Loucy (cell line): ENCODE results near the gene DIPK1A.

Experiments used
- H2AFZ ChIP-seq: fragments of 200-600 bp; sonication (generic); 2 replicates; pipeline ENCODE4 v1.6.0; 2016; ENCODE audit warnings: antibody characterized with exemption, mild to moderate bottlenecking, low read length, moderate library complexity
- H3F3A ChIP-seq: fragments of 200-600 bp; 2 replicates; pipeline ENCODE4 v1.6.0; 2016; ENCODE audit warnings: antibody characterized with exemption, low read depth, mild to moderate bottlenecking
- H3K27me3 ChIP-seq: fragments of 200-600 bp; sonication (generic); 2 replicates; pipeline ENCODE4 v1.6.1; 2014; ENCODE audit warnings: low read length, mild to moderate bottlenecking; ENCODE audit not compliant: insufficient read depth, poor library complexity, severe bottlenecking
- H3K36me3 ChIP-seq: fragments of 200-600 bp; sonication (generic); 2 replicates; pipeline ENCODE4 v1.6.1; 2016; ENCODE audit warnings: low read length; ENCODE audit not compliant: insufficient read depth
- H3K4me1 ChIP-seq: fragments of 200-600 bp; sonication (generic); 2 replicates; pipeline ENCODE4 v1.5.1; 2014; ENCODE audit warnings: low read length, mild to moderate bottlenecking; ENCODE audit not compliant: insufficient read depth, poor library complexity, severe bottlenecking
- H3K4me2 ChIP-seq: fragments of 200-600 bp; sonication (generic); 2 replicates; pipeline ENCODE4 v1.6.0; 2014; ENCODE audit warnings: antibody characterized with exemption, low read length, low read depth, mild to moderate bottlenecking; ENCODE audit not compliant: poor library complexity, severe bottlenecking
- H3K4me3 ChIP-seq: fragments of 200-600 bp; sonication (generic); 2 replicates; pipeline ENCODE4 v1.5.1; 2014; ENCODE audit warnings: low read length, mild to moderate bottlenecking, mixed read lengths; ENCODE audit not compliant: poor library complexity, severe bottlenecking
- H3K79me2 ChIP-seq: fragments of 200-600 bp; sonication (generic); 2 replicates; pipeline ENCODE4 v1.6.1; 2014; ENCODE audit warnings: low read length; ENCODE audit not compliant: insufficient read depth
- H3K9ac ChIP-seq: fragments of 200-600 bp; sonication (generic); 2 replicates; pipeline ENCODE4 v1.6.0; 2014; ENCODE audit warnings: mild to moderate bottlenecking, low read depth, low read length, moderate library complexity; ENCODE audit not compliant: poor library complexity, severe bottlenecking
- H3K9me2 ChIP-seq: fragments of 200-600 bp; sonication (generic); replicated peaks from 2 replicates; pipeline ENCODE4 v1.6.1; 2016; ENCODE audit warnings: low read depth, low read length, mixed read lengths
- H3K9me3 ChIP-seq: fragments of 200-600 bp; sonication (generic); 2 replicates; pipeline ENCODE4 v1.6.1; 2014; ENCODE audit warnings: mild to moderate bottlenecking, antibody characterized with exemption, low read length, low read depth; ENCODE audit not compliant: insufficient read depth
- H4K20me1 ChIP-seq: fragments of 200-600 bp; sonication (generic); 2 replicates; pipeline ENCODE4 v1.6.0; 2014; ENCODE audit warnings: antibody characterized with exemption, low read length, mild to moderate bottlenecking; ENCODE audit not compliant: insufficient read depth, poor library complexity, severe bottlenecking
- EZH2phosphoT487 ChIP-seq: fragments of 200-600 bp; IDR thresholded peaks from 2 replicates; pipeline ENCODE4 v1.6.1; 2018; ENCODE audit warnings: antibody characterized with exemption, mild to moderate bottlenecking, moderate library complexity, borderline replicate concordance
- TF ChIP-seq, protein P1 (sequence below): fragments of 200-600 bp; sonication (generic); conservative IDR thresholded peaks from 2 replicates; pipeline ENCODE4 v1.5.1; 2014; ENCODE audit warnings: mild to moderate bottlenecking, antibody characterized with exemption, low read length

Gene DIPK1A

DNA sequence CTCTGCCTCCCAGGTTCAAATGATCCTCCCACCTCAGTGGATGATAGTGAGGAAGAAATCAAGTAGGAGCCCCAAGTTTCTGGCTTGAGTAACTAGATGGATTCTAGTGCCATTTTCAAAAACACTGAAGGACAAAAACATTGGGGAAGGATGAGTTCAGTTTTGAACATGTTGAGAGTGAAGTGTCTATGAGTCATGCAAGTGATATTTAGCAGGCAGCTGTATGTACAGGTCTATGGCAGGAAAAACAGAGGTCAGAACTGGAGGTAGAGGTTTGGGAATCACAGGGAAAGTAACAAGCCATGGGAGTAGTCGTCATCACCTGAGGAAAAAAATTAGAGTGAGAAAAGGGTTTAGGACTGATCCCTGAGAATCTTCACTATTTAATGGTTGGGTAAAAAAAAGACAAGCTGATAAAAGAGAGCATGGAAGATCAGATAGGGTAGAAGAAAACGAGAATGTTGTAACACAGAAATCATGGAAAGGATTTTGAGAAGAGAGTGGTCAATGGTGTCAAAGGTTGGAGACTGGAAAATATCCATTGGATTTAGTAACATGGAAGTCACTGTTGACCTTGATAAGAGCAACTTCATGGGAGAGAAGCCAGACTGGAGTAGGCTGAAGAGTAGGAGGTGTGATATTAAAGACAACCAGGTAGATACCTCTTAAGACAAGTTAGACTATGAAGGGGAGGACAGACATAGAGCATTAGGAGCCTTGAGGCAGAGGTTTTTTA is 53.1 kb downstream of the DIPK1A start:
- H3K4me3 ChIP-seq = no peak overlapping the region
- no peaks in the 10 kb centered on the region for H3K36me3 ChIP-seq
- H3K9me3 ChIP-seq = peaks cover 6% of the 10 kb centered on the region; the same call in 1 of the 2 replicates
- no peak overlapping the region for H3K4me2 ChIP-seq
- H3K4me1 ChIP-seq = no peaks in the 10 kb centered on the region
- H3K27me3 ChIP-seq = no peaks in the 10 kb centered on the region
- H3K9ac ChIP-seq = no peak overlapping the region
- no peaks in the 10 kb centered on the region for H3F3A ChIP-seq
- H3K79me2 ChIP-seq = no peaks in the 10 kb centered on the region
- TF ChIP-seq, protein P1, sequence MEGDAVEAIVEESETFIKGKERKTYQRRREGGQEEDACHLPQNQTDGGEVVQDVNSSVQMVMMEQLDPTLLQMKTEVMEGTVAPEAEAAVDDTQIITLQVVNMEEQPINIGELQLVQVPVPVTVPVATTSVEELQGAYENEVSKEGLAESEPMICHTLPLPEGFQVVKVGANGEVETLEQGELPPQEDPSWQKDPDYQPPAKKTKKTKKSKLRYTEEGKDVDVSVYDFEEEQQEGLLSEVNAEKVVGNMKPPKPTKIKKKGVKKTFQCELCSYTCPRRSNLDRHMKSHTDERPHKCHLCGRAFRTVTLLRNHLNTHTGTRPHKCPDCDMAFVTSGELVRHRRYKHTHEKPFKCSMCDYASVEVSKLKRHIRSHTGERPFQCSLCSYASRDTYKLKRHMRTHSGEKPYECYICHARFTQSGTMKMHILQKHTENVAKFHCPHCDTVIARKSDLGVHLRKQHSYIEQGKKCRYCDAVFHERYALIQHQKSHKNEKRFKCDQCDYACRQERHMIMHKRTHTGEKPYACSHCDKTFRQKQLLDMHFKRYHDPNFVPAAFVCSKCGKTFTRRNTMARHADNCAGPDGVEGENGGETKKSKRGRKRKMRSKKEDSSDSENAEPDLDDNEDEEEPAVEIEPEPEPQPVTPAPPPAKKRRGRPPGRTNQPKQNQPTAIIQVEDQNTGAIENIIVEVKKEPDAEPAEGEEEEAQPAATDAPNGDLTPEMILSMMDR = no peak
- TF ChIP-seq EZH2phosphoT487 = no peak
- H2AFZ ChIP-seq = no peak overlapping the region
- H3K9me2 ChIP-seq = no peaks in the 10 kb centered on the region
- H4K20me1 ChIP-seq = no peaks in the 10 kb centered on the region

DNA sequence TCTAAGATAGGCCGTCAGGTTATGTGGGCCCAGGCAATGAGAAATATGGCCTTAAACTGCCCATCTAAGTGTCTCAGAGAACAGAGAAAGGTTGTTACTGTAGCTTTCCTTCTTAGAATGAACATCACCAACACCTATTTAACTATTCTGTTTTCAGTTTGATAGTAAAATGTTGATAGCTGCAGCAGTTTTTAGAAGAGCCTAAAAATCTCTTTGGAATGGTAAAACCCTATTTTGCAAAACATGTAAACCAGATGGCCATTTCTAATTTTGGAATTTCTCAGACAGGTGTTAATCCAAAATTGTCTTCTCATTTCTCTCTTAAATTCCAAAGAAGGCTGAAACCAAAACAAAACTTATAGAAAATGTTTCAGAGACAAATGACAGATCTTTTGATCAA is 57.5 kb downstream of the DIPK1A start:
- H3K79me2 ChIP-seq = no peaks in the 10 kb centered on the region

DNA sequence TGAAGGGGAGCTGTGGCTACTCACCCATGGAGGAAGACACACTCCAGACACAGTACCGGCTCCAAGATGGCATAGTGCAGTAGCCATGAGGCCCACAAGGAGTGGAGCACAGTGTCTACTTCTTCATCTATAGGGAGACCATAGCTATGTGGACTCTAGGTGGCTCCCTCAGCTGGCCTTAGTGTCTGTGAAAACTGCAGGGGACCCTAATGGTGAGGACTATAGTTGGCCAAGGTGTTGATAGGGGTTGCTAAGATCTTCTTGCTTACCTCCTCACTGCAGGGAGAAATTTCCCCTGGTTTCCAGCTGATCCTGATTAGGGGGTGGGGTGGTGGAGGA is 58.9 kb downstream of the DIPK1A start:
- Histone ChIP-seq H3K27me3 (no peaks in the 10 kb centered on the region), H3K4me1 (no peaks in the 10 kb centered on the region), H3K36me3 (no peaks in the 10 kb centered on the region), H3K9ac (no peak overlapping the region), H3K9me2 (no peaks in the 10 kb centered on the region), H3K79me2 (no peaks in the 10 kb centered on the region), H2AFZ (no peak overlapping the region), H3K9me3 (peaks cover 6% of the 10 kb centered on the region; the same call in 1 of the 2 replicates), H3F3A (no peaks in the 10 kb centered on the region), H3K4me2 (no peak overlapping the region), H4K20me1 (no peaks in the 10 kb centered on the region), H3K4me3 (no peak overlapping the region)
- TF ChIP-seq, protein P1 = no peak
- no peak for TF ChIP-seq EZH2phosphoT487

More for the DNA sequence above, 57.5 kb downstream of the DIPK1A start:
- no peak overlapping the region for H3K4me2 ChIP-seq
- no peak for TF ChIP-seq EZH2phosphoT487
- TF ChIP-seq, protein P1 = no peak
- no peaks in the 10 kb centered on the region for H3K27me3 ChIP-seq
- H3K9me3 ChIP-seq = peaks cover 6% of the 10 kb centered on the region; the same call in 1 of the 2 replicates
- no peaks in the 10 kb centered on the region for H3K36me3 ChIP-seq
- H4K20me1 ChIP-seq = no peaks in the 10 kb centered on the region
- H3K4me3 ChIP-seq = no peak overlapping the region
- H3F3A ChIP-seq = no peaks in the 10 kb centered on the region
- H3K9me2 ChIP-seq = no peaks in the 10 kb centered on the region
- H3K4me1 ChIP-seq = no peaks in the 10 kb centered on the region
- H3K9ac ChIP-seq = no peak overlapping the region
- no peak overlapping the region for H2AFZ ChIP-seq
